Stimulated activated CD4-positive, alpha-beta T cell treated with anti-CD3 and anti-CD28 coated beads, Interleukin-4, amount 100 ng/mL, for 48 hours (primary cell): ENCODE results near the gene PKD2L1.
A peak's percentile ranks its signal among the peaks of the same experiment; 100 is the strongest.
"Not testable (repeated sequence)": the region's sequence is repeated elsewhere in the genome, so short reads cannot be mapped to it uniquely, and the experiment has no call there.

Experiments used
- DNase-seq, 2 donors: peaks; one replicate each; pipeline ENCODE4 v3.0.0-alpha.2; 2020; ENCODE audit warnings: low read depth in 2 of 2

Gene PKD2L1

DNA sequence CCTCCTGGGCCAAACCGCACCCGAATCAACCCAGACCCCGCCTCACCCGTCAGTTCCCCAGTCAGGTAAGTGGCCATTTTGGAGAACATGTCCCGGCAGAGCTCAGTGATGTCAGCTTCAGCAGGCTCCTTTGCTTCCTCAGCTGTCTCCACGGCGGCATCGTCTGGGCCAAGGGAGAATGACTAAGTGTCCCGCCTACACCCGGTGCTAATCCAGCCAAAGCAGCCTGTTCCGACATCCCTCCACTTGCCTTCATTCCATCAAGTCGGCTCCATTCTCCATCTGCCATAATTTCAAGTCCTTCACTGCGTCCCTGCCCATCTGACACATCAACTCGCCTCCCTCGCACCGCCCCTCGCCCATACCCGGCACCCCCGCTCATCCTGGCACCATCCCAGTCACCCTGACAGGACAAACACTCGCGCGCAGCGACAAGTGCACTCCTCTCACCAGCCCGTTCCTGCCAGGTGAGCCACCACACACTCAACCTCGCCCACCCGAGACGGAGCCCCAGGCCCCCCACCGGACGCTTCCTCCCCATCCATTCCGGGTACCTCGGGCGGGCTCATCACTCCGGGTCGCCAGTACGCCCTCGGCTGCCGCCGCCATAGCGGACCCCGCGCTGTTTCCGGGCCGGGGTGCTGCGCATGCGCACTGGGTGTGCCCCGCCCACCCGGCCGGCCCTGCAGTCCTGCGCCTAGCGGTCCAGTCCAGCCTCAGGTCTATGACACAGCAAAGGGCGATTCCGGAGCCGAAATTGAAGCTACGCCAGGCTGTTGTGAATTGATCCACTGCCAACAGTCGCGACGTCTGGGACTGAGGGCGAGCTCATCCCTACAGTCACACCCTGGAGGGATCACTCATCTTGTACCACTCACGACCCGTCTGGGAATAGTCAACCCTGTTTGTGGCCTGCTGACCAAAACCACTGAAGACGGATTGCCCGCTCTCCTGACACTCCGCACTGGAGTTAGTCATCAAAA is 43.7 kb downstream of the PKD2L1 start, which contains the start of gene BLOC1S2:
Gene BLOC1S2 (minus strand): TSS at position 630 of the 983 bp plus-strand sequence. CDS start 21 bp downstream, at position 609.
- DNase-seq: peak; percentile 78 to 81

DNA sequence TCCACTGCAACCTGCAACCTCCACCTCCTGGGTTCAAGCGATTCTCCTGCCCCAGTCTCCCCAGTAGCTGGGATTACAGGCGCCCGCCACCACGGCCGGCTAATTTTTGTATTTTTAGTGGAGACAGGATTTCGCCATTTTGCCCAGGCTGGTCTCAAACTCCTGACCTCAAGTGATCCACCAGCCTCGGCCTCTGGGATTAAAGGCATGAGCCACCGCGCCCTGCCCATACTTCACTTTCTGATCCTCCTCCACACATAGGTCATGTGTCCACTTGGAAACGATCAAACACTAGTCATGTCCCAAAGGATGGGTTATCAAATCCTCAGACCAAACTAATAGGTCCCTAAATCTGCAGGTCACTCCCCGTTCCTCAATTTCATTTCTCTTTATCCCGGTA is 44.7 kb downstream of the PKD2L1 start:
- not testable (repeated sequence) for DNase-seq

DNA sequence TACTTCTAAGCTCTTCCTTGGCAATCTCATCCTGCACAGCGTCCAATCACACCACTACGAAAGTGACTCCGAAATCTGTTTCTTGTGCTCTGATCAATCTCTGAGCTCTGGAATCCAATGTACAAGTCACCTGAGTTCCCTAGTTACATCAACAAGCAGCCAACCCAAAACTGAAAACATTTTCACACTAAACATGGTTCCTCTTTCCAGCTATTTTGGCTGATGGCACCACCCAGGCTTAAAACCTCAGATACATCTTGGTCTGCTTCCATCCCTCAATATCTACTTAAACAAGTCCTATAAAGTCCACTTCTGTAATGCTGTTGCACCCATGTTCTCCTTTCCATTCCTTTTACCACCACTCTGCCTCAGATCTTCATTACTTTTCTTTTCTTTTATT is 47.1 kb downstream of the PKD2L1 start:
- no peak for DNase-seq

DNA sequence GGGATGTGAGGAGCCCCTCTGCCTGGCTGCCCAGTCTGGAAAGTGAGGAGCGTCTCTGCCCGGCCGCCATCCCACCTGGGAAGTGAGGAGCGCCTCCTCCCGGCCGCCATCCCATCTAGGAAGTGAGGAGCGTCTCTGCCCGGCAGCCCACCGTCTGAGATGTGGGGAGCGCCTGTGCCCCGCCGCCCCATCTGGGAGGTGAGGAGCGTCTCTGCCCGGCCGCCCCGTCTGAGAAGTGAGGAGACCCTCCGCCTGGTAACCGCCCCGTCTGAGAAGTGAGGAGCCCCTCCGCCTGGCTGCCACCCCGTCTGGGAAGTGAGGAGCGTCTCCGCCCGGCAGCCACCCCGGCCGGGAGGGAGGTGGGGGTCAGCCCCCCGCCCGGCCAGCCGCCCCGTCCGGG is 53.1 kb downstream of the PKD2L1 start:
- not testable (repeated sequence) for DNase-seq

DNA sequence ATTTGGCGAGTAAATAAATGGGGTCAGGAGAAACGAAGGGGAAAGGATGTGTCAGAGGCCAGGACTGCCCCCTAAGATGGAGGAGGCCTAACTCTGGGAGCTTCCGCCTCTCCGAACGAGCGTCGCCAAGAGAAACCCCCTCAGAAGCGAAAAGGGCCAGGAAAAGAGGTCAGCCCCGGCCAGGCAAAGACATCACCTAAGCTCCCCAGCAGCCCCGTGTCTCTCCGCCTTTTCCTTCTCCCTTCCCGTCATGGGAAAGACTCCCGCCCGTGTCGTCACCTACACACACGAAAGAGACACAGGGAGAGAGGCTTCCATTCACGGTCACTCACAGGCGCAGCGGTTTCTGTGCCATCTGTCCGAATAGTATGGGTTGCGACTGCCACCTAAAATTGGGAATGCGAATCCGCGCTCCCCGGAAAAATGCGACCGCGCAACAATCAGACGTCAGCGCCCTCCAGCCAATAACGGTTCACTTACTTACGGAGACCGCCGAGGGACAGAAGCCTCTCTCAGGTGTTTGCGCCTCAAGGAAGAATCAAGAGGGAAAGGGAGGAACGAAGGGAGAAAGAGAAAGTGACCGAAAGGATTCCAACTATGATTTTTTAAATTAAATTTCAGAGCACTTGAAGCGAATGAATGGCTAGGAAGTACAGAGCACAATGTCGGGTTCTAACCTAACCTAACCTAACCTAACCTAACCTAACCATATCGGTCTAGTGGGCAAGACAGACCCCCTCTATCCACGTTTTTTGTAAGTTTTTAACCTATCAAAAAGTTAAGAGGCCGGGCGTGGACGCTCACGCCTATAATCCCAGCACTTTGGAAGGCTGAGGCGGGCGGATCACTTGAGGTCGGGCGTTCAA is 62.6 kb downstream of the PKD2L1 start, which contains the start of gene CWF19L1:
Gene CWF19L1 (minus strand): TSS at position 400 of the 866 bp plus-strand sequence. CDS start 45 bp downstream, at position 355.
- peak; percentile 54 to 68 for DNase-seq

DNA sequence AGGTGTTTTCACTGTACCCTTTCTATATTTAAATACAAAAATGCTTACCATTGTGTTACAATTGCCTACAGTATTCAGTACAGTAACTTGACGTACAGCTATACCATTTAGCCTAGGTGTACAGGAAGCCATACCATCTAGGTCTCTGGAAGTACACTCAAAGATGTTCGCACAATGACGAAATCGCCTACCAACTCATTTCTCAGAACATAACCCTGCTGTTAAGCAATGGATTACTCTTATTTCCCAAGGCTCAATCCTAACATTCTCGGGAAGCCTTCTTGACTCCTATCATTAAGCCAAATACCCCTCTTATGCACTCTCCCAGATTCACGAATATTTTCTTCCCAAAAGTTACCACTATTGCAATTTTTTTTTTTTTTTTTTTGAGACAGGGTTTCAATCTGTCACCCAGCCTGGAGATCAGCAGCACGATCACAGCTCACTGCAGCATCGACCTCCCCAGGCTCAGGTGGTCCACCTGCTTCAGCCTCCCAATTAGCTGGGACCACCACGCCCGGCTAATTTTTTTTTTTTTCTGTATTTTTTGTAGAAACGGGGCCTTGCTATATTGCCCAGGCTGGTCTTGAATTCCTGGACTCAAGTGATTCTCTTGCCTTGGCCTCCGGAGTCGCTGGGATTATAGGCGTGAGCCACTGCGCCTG is 64.1 kb downstream of the PKD2L1 start:
- DNase-seq: no peak

DNA sequence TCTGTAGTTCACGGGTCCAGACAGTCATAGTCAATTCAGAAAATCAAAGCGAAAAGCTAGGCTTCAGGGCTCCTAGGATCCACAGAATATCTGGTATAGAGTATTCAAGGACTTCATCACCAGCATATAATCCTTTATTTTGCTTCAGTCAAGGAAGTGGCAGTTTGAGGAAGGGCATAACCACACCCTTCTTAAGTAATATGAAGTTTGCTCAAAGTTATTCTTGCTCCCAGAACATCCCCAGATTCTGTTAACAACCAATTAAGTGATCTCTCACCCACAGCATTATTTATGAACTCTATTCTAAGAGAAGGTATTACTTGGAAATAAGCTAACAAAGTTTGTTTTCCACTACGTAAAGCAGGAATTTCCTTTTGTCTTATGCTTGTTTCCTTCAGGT is 75.8 kb downstream of the PKD2L1 start:
- no peak for DNase-seq

DNA sequence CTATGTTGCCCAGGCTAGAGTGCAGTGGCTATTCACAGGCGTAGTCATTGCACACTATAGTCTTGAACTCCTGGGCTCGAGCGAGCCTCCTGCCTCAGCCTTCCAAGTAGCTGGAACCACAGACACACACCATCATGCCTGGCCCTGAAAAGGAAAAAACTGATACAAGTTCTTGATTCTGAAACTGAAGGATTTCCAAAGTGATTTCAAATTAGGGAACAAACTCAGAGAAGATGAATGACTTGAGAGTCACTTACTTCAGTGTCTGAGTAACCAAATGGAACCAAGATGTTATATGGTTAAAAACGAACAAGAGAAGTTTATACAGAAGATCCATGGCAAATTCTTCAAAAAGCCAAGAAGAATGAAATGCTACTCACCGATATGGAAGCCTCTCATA is 77.0 kb downstream of the PKD2L1 start:
- DNase-seq: no peak

DNA sequence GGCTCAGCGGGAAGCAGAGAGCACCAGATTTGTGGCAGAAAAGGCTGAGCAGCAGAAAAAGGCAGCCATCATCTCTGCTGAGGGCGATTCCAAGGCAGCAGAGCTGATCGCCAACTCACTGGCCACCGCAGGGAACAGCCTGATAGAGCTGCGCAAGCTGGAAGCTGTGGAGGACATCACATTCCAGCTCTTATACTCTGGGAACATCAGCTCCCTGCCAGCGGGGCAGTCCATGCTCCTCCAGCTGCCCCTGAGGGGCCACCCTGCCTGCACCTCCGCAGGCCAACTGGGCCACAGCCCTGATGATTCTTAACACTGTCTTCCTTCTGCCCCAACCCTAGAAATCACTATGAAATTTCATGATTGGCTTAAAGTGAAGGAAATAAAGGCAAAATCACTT is 81.2 kb downstream of the PKD2L1 start:
- DNase-seq: no peak

DNA sequence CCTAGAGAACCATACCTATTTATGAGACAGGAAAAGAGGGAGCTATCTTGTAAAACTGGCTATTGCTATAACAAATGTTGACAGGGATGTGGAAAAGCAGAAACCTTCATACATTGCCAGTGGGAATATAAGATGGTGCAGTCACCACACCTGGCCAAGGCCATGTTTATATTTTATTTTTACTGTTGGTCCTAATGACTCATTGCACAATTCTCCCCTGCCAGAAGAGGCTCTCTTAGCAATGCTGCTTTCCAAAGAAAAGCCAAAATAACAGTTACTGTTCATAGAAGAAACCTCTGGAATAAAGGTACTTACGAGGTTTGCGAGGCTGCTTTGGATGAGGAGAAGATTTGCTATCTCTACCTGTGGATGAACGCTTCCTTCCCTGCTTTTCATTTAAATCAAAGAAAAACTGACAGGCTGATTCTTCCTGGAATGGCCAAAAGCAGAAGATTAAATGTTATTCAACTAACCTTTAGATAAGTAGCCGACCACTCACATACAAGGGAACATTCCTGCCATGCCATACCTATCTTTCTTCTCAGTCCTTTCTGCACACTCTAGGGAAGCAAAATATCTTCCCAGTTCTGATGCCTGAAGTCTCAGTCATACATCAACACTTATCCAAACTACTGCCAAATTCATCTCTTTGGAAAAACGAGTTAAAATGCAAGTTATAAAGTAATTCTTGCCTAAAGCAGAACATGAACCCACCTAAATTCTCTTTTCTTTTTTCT is 84.4 kb downstream of the PKD2L1 start:
- DNase-seq: no peak

DNA sequence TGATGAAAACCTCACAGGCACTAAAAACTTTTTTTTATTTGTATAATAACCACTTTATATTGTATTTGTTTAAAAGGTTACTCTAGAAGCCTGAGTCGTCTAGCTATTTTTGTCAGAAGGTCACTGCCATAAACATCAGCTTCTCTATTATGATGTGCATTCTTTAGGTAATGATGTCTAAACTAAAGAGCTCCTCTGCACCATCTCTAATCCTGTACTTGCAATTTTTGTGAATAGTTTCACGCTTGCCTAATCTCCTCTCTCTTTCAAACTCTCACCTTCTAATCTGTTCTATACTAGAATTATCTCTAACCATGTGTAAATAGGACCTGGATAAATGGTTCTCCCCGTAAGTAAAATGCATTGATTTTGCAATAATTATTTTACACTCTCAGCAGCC is 90.2 kb downstream of the PKD2L1 start:
- DNase-seq: no peak

DNA sequence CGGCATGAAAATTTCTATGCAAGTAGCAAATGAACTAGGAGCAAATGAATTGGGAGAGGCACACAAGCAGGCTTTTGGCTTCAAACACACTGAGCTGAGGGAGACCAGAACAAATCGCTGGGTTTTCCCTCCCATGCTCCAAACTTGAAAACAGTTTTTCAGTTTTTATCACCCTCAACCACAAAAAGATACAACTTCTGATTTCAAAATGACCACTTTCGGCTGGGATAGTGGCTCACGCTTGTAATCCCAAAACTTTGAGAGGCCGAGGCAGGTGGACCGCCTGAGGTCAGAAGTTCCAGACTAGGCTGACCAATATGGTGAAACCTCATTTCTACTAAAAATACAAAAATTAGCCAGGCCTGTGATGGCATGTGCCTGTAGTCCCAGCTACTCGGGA is 91.6 kb downstream of the PKD2L1 start:
- DNase-seq: no peak
